NB4 (cell line): ENCODE data around the gene ZBTB42.

Experiments used
- CTCF ChIP-seq: IDR thresholded peaks from one replicate; pipeline ENCODE4 v1.5.1; 2012; ENCODE audit warnings: low read depth, low read length
- POLR2A ChIP-seq: IDR thresholded peaks from 2 replicates; pipeline ENCODE4 v1.6.1; 2011; ENCODE audit warnings: mild to moderate bottlenecking; ENCODE audit not compliant: insufficient read length; ENCODE audit errors: extremely low read depth

- no peak for TF ChIP-seq CTCF
- TF ChIP-seq POLR2A: no peak
These were observed 35.4 kb upstream of the ZBTB42 start for GRCh38 chr14:104765517-104765916.
